ENCODE data around the gene DNAJC5G.

GRCh38 chr2:27271631-27272340, 3.4 kb upstream of the DNAJC5G start:
- TF ChIP-seq CTCF (IDR thresholded peaks at IDR 0.05) (no peak), EZH2 (IDR thresholded peaks at IDR 0.05) (no peak), EZH2phosphoT487 (IDR thresholded peaks at IDR 0.05) (no peak)

All from neural progenitor cell (in vitro differentiated cells).